ENCODE results near the gene MGP.

MGP gene

DNA sequence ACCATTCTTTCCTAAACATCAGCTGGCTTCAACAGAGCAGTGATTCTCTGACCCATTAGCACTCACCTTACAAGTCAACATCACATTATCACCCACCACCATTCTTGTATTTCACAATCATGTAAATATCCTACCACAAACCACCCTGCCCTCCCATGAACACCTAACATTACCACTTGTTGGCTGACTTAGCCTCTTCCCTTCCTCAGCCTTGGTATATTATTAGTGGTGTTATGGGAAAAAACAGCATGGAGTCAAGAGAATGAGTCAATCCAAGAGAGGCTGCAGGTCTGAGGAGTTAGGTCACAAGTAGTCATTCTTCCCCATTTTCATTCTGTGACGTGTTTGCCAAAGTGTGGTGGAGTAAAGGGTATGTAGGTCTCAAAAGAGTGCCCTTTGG, 22.3 kb upstream of the MGP start:
- Mint-ChIP-seq H3K27me3 (ENCODE audit: low read depth, poor library complexity) (no peaks in the 10 kb centered on the region), H3K36me3 (ENCODE audit: low read depth) (no peaks in the 10 kb centered on the region), H3K4me1 (peaks cover 4% of the 10 kb centered on the region), H3K9me3 (no peaks in the 10 kb centered on the region), H3K4me3 (no peak overlapping the region), H3K27ac (no peak overlapping the region)
- no peak for TF ChIP-seq CTCF (IDR thresholded peaks at IDR 0.05)
- no peak for DNase-seq

DNA sequence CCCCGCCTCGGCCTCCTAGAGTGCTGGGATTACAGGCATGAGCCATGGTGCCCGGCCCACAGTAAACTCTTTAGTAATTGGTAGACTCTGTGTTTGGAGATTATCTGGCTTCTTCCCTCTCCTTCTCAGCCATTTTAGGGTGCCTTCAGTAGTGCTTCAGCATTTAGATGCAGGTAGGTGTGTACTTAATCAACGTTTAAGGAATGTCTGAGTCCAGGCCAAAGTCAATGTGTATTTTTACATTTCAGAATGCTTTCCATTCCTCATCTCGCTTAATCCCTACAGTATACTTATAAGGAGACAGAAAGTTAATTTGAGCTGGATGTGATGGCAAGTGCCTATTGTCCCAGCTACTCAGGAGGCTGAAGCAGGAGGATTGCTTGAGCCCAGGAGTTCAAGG, 20.5 kb upstream of the MGP start:
- Mint-ChIP-seq H3K27ac (no peak overlapping the region), H3K27me3 (ENCODE audit: low read depth, poor library complexity) (no peaks in the 10 kb centered on the region), H3K36me3 (ENCODE audit: low read depth) (no peaks in the 10 kb centered on the region), H3K4me3 (no peak overlapping the region), H3K4me1 (no peaks in the 10 kb centered on the region), H3K9me3 (no peaks in the 10 kb centered on the region)
- TF ChIP-seq CTCF (IDR thresholded peaks at IDR 0.05) = no peak
- DNase-seq = no peak

DNA sequence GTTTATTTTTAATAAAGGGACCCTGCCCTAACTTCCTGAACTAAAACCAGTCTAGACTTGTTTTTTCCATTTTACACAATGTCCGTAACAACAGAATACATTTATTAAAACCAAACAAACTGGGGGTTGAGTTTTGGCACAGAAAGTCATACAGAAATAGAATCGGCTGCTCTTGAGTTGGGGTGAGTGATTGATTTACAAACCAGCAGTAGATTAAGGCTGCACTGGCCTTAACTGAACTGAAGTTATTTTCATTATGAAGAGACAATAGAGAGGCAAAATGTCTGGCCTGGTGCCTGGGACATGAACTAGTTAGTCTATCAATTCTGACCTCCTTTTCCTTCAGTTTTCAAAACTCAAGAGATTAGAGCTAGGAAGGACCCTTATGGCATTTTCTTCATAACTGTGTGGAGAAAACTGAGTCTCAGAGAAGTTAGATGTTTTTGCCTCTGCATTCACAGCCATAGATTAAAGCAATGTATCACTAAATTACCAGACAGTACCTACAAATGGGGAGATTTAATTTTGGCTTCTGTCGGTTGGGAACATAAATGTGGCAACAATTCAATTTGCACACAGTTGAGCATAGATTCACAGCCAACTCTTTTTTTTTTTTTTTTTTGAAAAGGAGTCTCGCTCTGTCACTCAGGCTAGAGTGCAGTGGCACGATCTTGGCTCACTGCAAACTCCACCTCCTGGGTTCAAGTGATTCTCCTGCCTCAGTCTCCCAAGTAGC, 19.8 kb upstream of the MGP start:
- H3K4me1 Mint-ChIP-seq = no peaks in the 10 kb centered on the region
- DNase-seq = no peak
- H3K27ac Mint-ChIP-seq = no peak overlapping the region
- no peak for TF ChIP-seq CTCF (IDR thresholded peaks at IDR 0.05)
- H3K9me3 Mint-ChIP-seq = no peaks in the 10 kb centered on the region
- no peaks in the 10 kb centered on the region for H3K36me3 Mint-ChIP-seq (ENCODE audit: low read depth)
- no peaks in the 10 kb centered on the region for H3K27me3 Mint-ChIP-seq (ENCODE audit: low read depth, poor library complexity)
- no peak overlapping the region for H3K4me3 Mint-ChIP-seq

DNA sequence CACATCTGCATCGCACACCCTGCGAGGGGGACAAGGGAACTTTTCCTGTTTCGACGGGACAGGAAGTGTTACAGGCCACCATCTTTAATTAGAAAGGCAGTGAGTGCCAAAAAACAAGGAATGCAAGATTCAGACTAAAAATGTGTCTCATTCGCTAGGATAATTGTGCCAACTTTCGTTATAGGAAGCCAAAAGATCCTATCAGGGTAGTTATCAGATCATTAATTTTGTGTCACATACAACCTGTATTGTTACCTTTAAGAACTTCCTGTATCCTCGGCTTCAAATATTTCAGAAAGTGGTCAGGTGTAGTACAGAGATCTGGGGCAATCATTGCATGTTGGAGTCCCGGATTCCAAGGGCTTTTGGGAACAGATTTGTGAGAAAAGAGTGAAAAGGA, 19.2 kb upstream of the MGP start:
- Mint-ChIP-seq H3K4me1 (no peaks in the 10 kb centered on the region), H3K36me3 (ENCODE audit: low read depth) (no peaks in the 10 kb centered on the region), H3K27me3 (ENCODE audit: low read depth, poor library complexity) (no peaks in the 10 kb centered on the region), H3K27ac (no peak overlapping the region), H3K4me3 (no peak overlapping the region), H3K9me3 (no peaks in the 10 kb centered on the region)
- no peak for DNase-seq
- no peak for TF ChIP-seq CTCF (IDR thresholded peaks at IDR 0.05)

- Mint-ChIP-seq H3K27ac (no peak overlapping the region), H3K4me1 (no peaks in the 10 kb centered on the region), H3K36me3 (ENCODE audit: low read depth) (no peaks in the 10 kb centered on the region), H3K4me3 (no peak overlapping the region), H3K9me3 (no peaks in the 10 kb centered on the region), H3K27me3 (ENCODE audit: low read depth, poor library complexity) (no peaks in the 10 kb centered on the region)
- DNase-seq = no peak
- no peak for TF ChIP-seq CTCF (IDR thresholded peaks at IDR 0.05)
Observed at GRCh38 chr12:14903386-14904098, 17.9 kb upstream of the MGP start.

- no peaks in the 10 kb centered on the region for H3K27me3 Mint-ChIP-seq (ENCODE audit: low read depth, poor library complexity)
- no peaks in the 10 kb centered on the region for H3K9me3 Mint-ChIP-seq
Observed at GRCh38 chr12:14902465-14902864, 16.8 kb upstream of the MGP start.

More at GRCh38 chr12:14902465-14902864, 16.8 kb upstream of the MGP start:
- Mint-ChIP-seq H3K27ac (no peak overlapping the region), H3K4me3 (no peak overlapping the region), H3K36me3 (ENCODE audit: low read depth) (no peaks in the 10 kb centered on the region), H3K4me1 (no peaks in the 10 kb centered on the region)
- no peak for TF ChIP-seq CTCF (IDR thresholded peaks at IDR 0.05)
- no peak for DNase-seq

Measured in nephron progenitor cell (in vitro differentiated cells).